ENCODE data around the gene PEAK1. TPM values are rescaled to one million over a fixed set of nuclear protein-coding genes. Genes with fewer than 3 reads are reported as not detected.

Gene PEAK1
- total RNA-seq, 1 donor from 2014 or later = 289 TPM

DNA sequence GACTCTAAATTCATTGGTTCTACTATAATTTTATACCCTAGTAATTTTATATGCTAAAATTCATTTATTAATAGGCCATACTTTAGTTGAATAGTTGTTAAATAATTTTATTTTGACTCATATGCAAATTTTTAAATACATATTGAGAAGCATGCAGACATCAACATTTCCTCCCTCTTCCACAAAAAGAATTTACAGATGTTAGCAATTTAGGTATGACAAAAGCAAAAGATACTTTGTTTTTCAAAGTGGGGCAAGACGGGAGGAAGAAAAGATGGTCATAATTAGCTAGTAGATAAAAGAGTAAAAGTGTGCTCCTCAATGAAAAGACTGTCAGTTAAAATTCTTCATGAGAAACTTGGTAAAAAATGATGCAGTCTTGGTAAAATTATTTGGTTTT is 200.1 kb downstream of the PEAK1 start:
- Mint-ChIP-seq H3K27me3 (ENCODE audit: unreplicated experiment) (peaks cover 3% of the 10 kb centered on the region), H3K4me3 (ENCODE audit: unreplicated experiment) (no peak overlapping the region), H3K9me3 (ENCODE audit: unreplicated experiment) (no peaks in the 10 kb centered on the region), H3K27ac (ENCODE audit: unreplicated experiment) (no peak overlapping the region), H3K36me3 (ENCODE audit: low read depth, unreplicated experiment) (peaks cover 13% of the 10 kb centered on the region), H3K4me1 (ENCODE audit: unreplicated experiment) (peaks cover 27% of the 10 kb centered on the region)
- TF ChIP-seq, protein P1, sequence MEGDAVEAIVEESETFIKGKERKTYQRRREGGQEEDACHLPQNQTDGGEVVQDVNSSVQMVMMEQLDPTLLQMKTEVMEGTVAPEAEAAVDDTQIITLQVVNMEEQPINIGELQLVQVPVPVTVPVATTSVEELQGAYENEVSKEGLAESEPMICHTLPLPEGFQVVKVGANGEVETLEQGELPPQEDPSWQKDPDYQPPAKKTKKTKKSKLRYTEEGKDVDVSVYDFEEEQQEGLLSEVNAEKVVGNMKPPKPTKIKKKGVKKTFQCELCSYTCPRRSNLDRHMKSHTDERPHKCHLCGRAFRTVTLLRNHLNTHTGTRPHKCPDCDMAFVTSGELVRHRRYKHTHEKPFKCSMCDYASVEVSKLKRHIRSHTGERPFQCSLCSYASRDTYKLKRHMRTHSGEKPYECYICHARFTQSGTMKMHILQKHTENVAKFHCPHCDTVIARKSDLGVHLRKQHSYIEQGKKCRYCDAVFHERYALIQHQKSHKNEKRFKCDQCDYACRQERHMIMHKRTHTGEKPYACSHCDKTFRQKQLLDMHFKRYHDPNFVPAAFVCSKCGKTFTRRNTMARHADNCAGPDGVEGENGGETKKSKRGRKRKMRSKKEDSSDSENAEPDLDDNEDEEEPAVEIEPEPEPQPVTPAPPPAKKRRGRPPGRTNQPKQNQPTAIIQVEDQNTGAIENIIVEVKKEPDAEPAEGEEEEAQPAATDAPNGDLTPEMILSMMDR (IDR thresholded peaks at IDR 0.05; ENCODE audit: unreplicated experiment) = no peak
- DNase-seq (ENCODE audit: low spot score) = no peak

DNA sequence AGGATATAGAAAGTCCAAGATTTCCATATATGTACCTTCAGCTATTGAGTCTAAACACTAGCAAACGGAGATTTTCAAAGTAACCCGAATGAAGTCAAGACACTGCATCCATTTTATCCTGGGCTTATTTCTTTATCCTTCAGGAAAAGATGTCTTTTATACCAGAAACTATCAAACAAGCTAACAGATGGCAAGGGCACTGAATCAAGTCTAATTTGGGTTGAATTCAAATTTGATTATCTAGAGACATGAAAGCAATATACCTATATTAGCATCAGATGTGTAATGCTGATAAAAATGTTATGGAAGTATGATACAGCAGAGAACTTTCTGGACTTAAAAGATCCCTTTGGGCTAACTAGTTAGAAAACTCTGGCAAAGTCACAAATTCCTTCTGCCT is 210.7 kb downstream of the PEAK1 start:
- Mint-ChIP-seq H3K27ac (ENCODE audit: unreplicated experiment) (no peak overlapping the region), H3K36me3 (ENCODE audit: low read depth, unreplicated experiment) (peaks cover 24% of the 10 kb centered on the region), H3K4me3 (ENCODE audit: unreplicated experiment) (no peak overlapping the region), H3K9me3 (ENCODE audit: unreplicated experiment) (no peaks in the 10 kb centered on the region), H3K4me1 (ENCODE audit: unreplicated experiment) (peaks cover 3% of the 10 kb centered on the region), H3K27me3 (ENCODE audit: unreplicated experiment) (peaks cover 3% of the 10 kb centered on the region)
- no peak for DNase-seq (ENCODE audit: low spot score)
- TF ChIP-seq, protein P1 (IDR thresholded peaks at IDR 0.05; ENCODE audit: unreplicated experiment) = no peak

- TF ChIP-seq, protein P1 (IDR thresholded peaks at IDR 0.05; ENCODE audit: unreplicated experiment) = no peak
- Mint-ChIP-seq H3K36me3 (ENCODE audit: low read depth, unreplicated experiment) (peaks cover 24% of the 10 kb centered on the region), H3K27ac (ENCODE audit: unreplicated experiment) (no peak overlapping the region), H3K27me3 (ENCODE audit: unreplicated experiment) (peaks cover 3% of the 10 kb centered on the region), H3K4me1 (ENCODE audit: unreplicated experiment) (peaks cover 3% of the 10 kb centered on the region), H3K9me3 (ENCODE audit: unreplicated experiment) (no peaks in the 10 kb centered on the region), H3K4me3 (ENCODE audit: unreplicated experiment) (peak overlapping the region; percentile 21)
- DNase-seq (ENCODE audit: low spot score) = no peak
These were observed 211.7 kb downstream of the PEAK1 start for GRCh38 chr15:77208241-77208640.

DNA sequence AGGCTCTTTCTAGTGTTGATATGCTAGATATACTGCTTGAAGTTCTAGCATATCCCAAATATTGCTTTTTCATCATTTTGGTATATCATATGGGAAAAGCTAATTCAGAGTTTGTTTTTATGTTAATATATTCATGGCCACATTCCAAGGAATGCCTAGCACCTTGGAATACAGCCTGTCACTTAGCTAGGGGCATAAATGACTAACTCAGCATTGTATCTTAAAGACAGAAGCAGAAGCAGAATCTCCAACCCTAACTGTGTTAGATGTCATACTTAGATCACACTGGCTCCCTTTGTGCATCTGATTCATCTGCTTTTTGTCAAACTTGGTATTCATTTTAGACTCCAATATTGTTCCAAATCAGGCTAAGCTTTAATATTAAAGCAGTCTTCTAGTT is 218.2 kb downstream of the PEAK1 start:
- TF ChIP-seq, protein P1 (IDR thresholded peaks at IDR 0.05; ENCODE audit: unreplicated experiment) = no peak
- Mint-ChIP-seq H3K9me3 (ENCODE audit: unreplicated experiment) (no peaks in the 10 kb centered on the region), H3K36me3 (ENCODE audit: low read depth, unreplicated experiment) (peaks cover 33% of the 10 kb centered on the region), H3K27ac (ENCODE audit: unreplicated experiment) (no peak overlapping the region), H3K4me1 (ENCODE audit: unreplicated experiment) (peaks cover 3% of the 10 kb centered on the region), H3K27me3 (ENCODE audit: unreplicated experiment) (peaks cover 3% of the 10 kb centered on the region), H3K4me3 (ENCODE audit: unreplicated experiment) (no peak overlapping the region)
- no peak for DNase-seq (ENCODE audit: low spot score)

DNA sequence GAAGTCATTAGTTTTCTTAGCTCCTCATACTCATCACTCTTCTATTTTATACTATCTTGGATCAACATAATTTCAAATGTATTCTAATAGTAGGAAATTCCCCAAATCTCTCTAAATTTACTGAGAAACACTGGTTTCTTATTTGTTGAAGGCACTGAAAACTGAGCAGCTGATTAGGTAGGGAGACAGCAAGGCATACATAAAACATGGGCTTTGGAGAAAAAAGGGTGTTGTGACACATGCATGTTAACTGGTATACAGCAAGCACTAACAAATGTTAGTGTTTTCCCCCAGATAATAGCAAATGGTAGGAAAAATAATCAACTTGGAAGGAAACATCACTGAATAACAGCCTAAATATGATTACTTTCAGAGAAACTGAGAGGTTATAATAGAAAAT is 223.5 kb downstream of the PEAK1 start:
- H3K36me3 Mint-ChIP-seq (ENCODE audit: low read depth, unreplicated experiment) = peaks cover 33% of the 10 kb centered on the region
- H3K4me1 Mint-ChIP-seq (ENCODE audit: unreplicated experiment) = peaks cover 21% of the 10 kb centered on the region
- H3K9me3 Mint-ChIP-seq (ENCODE audit: unreplicated experiment) = no peaks in the 10 kb centered on the region
- H3K27ac Mint-ChIP-seq (ENCODE audit: unreplicated experiment) = no peak overlapping the region
- peaks cover 3% of the 10 kb centered on the region for H3K27me3 Mint-ChIP-seq (ENCODE audit: unreplicated experiment)
- no peak for DNase-seq (ENCODE audit: low spot score)
- TF ChIP-seq, protein P1 (IDR thresholded peaks at IDR 0.05; ENCODE audit: unreplicated experiment) = no peak
- H3K4me3 Mint-ChIP-seq (ENCODE audit: unreplicated experiment) = no peak overlapping the region
